CD4-positive, CD25-positive, alpha-beta regulatory T cell (primary cell): ENCODE measurements around the gene SORCS2. TPM values are rescaled to one million over a fixed set of nuclear protein-coding genes. Genes with fewer than 3 reads are reported as not detected.

Experiments used
- ATAC-seq, 2 donors: fragments of 150-1000 bp; cut with Tn5 transposase; one replicate each; pipeline ENCODE4 v1.10.0; 2021; ENCODE audit warnings: low read depth in 2 of 2, moderate number of reproducible peaks in 2 of 2, moderate library complexity in 1 of 2
- DNase-seq, 3 donors: peaks; one replicate each; pipeline versions ENCODE4 v3.0.0 to v3.0.0-alpha.2; 2012 to 2022; ENCODE audit warnings: mixed read lengths in 1 of 3
- H3K27ac ChIP-seq: one replicate; pipeline ENCODE4 v1.7.0; 2013; ENCODE audit warnings: mild to moderate bottlenecking, low read length; ENCODE audit not compliant: insufficient read depth, poor library complexity, severe bottlenecking
- H3K27me3 ChIP-seq: one replicate; pipeline ENCODE4 v1.7.0; 2013; ENCODE audit warnings: low read length; ENCODE audit not compliant: control insufficient read depth, insufficient read depth
- H3K36me3 ChIP-seq: one replicate; pipeline ENCODE4 v1.7.0; 2013; ENCODE audit warnings: mild to moderate bottlenecking, low read length, moderate library complexity; ENCODE audit not compliant: control insufficient read depth, insufficient read depth
- H3K4me1 ChIP-seq: 2 replicates; pipeline ENCODE4 v1.7.0; 2013; ENCODE audit warnings: mild to moderate bottlenecking, low read length; ENCODE audit not compliant: insufficient read depth, control insufficient read depth, poor library complexity, severe bottlenecking
- H3K4me3 ChIP-seq: one replicate; pipeline ENCODE4 v1.7.0; 2013; ENCODE audit warnings: low read depth, mild to moderate bottlenecking, low read length, moderate library complexity
- H3K9me3 ChIP-seq, 2 experiments: 1 replicate in 1 of 2; 2 replicates in 1 of 2; pipeline ENCODE4 v1.7.0; 2013; ENCODE audit warnings: low read length in 2 of 2, mild to moderate bottlenecking in 1 of 2, moderate library complexity in 1 of 2; ENCODE audit not compliant: control insufficient read depth in 2 of 2
- H3K27ac Mint-ChIP-seq, 3 donors: one replicate each; pipeline ENCODE4 v1.8.0; 2020 to 2022; ENCODE audit warnings: mild to moderate bottlenecking in 3 of 3, mixed read lengths in 3 of 3, moderate library complexity in 2 of 3
- H3K27me3 Mint-ChIP-seq: one replicate; pipeline ENCODE4 v1.8.0; 2022; ENCODE audit warnings: mild to moderate bottlenecking, mixed read lengths
- H3K36me3 Mint-ChIP-seq: one replicate; pipeline ENCODE4 v1.8.0; 2020; ENCODE audit warnings: mixed read lengths
- H3K4me1 Mint-ChIP-seq, 4 donors: one replicate each; pipeline ENCODE4 v1.8.0; 2020 to 2022; ENCODE audit warnings: mixed read lengths in 4 of 4, mild to moderate bottlenecking in 1 of 4
- H3K4me3 Mint-ChIP-seq, 4 donors: one replicate each; pipeline ENCODE4 v1.8.0; 2020 to 2022; ENCODE audit warnings: mild to moderate bottlenecking in 4 of 4, mixed read lengths in 4 of 4, moderate library complexity in 3 of 4
- H3K9me3 Mint-ChIP-seq, 7 donors: one replicate each; pipeline ENCODE4 v1.8.0; 2020 to 2022; ENCODE audit warnings: mixed read lengths in 7 of 7, mild to moderate bottlenecking in 3 of 7, moderate library complexity in 2 of 7
- polyA plus RNA-seq, 4 donors: library from polyadenylated mRNA; unstranded; fragments of 300-500 nt; fragmentation: Illumina TruSeq; gene quantifications; one replicate each; pipeline ENCODE4 v1.2.3, GENCODE V29; 2021
- total RNA-seq: library from RNA; stranded (reverse); gene quantifications from one replicate; pipeline ENCODE4 v1.2.3, GENCODE V29; 2022

Gene SORCS2
- total and polyA plus RNA-seq, 5 donors from 2014 or later = not detected

DNA sequence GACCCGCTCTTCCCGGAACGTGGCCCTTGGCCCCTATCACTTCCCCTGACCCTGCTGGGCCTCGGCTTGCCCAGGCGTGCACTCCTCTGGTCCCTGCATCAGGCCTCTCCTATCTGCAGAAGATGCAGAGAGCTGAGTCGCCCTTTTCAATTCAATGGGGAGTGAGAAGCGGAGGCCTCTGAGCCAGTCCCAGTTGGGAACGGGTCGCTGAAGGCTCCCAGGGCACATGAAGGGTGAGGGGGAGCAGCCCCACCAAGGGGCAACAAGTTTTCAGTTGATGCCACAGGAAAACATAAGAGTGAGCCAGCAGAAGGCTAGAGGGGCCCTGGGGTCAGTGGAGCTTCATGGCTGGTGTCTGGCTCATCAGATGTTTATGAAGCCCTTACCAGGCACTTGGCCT, 225.3 kb downstream of the SORCS2 start:
- H3K4me1 Mint-ChIP-seq = no peaks in the 10 kb centered on the region
- no peaks in the 10 kb centered on the region for H3K27me3 ChIP-seq
- ATAC-seq (no peak), DNase-seq (no peak)
- no peaks in the 10 kb centered on the region for H3K36me3 ChIP-seq
- H3K4me3 Mint-ChIP-seq = no peak overlapping the region
- H3K4me1 ChIP-seq = no peaks in the 10 kb centered on the region
- H3K27ac Mint-ChIP-seq = no peak overlapping the region
- peaks cover 7% of the 10 kb centered on the region for H3K27me3 Mint-ChIP-seq
- H3K36me3 Mint-ChIP-seq = no peaks in the 10 kb centered on the region
- H3K4me3 ChIP-seq = no peak overlapping the region
- H3K9me3 Mint-ChIP-seq = peaks cover 0 to 4% (median 2%) of the 10 kb centered on the region in 7 donors
- H3K27ac ChIP-seq = no peak overlapping the region
- H3K9me3 ChIP-seq = peaks cover 0 to 3% of the 10 kb centered on the region in 2 experiments

DNA sequence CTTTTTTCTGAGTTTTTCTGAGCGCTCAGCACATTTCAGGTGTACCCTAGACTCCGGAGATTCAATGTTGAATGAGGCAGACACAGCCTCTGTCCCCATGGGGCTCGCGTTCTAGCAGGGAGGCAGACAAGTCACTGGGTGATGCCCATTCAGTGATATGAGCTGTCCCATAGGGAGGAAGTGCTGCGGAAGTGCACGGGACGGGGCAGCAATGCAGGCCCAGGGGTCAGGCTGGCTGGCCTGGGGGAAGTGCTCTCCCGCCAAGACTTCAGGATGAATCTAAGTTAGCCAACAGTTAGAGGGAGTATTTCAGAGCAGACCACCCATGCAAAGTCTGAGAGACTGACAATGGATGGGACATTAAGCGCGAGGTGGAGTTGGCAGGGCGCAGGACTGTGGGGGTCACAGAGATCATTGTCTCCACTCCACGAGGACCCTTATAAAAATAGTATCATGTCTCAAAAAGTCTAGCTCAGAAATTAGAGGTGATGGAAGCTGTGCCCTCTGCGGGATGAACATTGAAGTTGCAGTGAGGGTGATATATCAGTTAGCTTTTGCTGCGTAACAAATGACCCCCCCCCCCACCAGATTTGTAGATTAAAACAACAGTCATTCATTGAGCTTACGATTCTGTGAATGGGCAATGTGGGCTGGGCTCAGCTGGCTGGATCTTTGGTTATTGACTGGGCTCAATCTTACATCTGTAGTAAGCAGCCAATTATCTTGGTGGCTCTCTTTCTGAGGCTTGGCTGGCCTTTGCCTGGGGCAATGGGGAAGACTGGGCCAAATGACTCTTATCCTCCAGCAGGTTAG, 226.0 kb downstream of the SORCS2 start:
- H3K4me1 ChIP-seq = no peaks in the 10 kb centered on the region
- no peak overlapping the region for H3K4me3 Mint-ChIP-seq
- no peak overlapping the region for H3K27ac ChIP-seq
- H3K36me3 Mint-ChIP-seq = no peaks in the 10 kb centered on the region
- H3K36me3 ChIP-seq = no peaks in the 10 kb centered on the region
- peaks cover 0 to 4% (median 2%) of the 10 kb centered on the region in 7 donors for H3K9me3 Mint-ChIP-seq
- H3K27me3 ChIP-seq = no peaks in the 10 kb centered on the region
- H3K27ac Mint-ChIP-seq = no peak overlapping the region
- H3K9me3 ChIP-seq = peaks cover 0 to 3% of the 10 kb centered on the region in 2 experiments
- no peak overlapping the region for H3K4me3 ChIP-seq
- peaks cover 6% of the 10 kb centered on the region for H3K27me3 Mint-ChIP-seq
- no peaks in the 10 kb centered on the region for H3K4me1 Mint-ChIP-seq
- DNase-seq (no peak), ATAC-seq (no peak)

DNA sequence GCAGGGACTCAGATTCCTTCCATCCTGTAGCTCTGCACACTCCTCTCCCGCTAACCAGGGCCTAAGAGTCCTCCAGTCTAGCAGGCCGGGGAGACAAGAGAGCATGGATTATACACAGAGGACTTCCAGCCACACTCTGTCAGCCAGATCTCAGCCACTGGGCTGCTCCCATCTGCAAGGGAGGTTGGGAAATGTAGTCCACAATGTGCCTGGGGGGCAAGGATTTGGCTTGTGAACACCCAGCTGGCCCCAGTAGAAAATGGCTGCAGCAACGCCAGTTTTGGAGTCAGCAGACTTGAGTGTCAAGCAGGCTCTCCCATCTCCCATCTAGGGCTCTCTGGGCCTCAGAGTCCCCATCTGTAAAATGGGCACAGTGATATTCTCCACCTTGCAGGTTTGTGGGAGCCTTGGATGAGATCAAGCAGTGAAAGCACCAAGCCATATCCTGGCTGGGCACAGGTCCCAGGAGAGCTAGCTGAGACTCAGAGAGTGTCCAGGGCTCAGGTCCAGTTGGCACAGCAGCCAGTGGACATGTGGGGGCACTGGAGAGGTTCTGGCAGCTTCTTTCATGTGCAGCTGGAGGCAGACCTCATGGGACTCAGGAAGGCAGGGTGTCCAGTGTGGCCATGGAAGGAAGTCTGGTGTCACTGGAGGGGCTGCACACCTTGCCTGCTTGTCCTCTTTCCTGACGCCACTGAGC, 227.8 kb downstream of the SORCS2 start:
- Mint-ChIP-seq H3K36me3 (no peaks in the 10 kb centered on the region), H3K27me3 (no peaks in the 10 kb centered on the region), H3K27ac (no peak overlapping the region), H3K4me1 (no peaks in the 10 kb centered on the region), H3K4me3 (no peak overlapping the region), H3K9me3 (peaks cover 0 to 4% (median 2%) of the 10 kb centered on the region in 7 donors)
- Histone ChIP-seq H3K27me3 (no peaks in the 10 kb centered on the region), H3K4me1 (no peaks in the 10 kb centered on the region), H3K4me3 (no peak overlapping the region), H3K36me3 (no peaks in the 10 kb centered on the region), H3K9me3 (peaks cover 0 to 3% of the 10 kb centered on the region in 2 experiments), H3K27ac (no peak overlapping the region)
- ATAC-seq (no peak), DNase-seq (no peak)

DNA sequence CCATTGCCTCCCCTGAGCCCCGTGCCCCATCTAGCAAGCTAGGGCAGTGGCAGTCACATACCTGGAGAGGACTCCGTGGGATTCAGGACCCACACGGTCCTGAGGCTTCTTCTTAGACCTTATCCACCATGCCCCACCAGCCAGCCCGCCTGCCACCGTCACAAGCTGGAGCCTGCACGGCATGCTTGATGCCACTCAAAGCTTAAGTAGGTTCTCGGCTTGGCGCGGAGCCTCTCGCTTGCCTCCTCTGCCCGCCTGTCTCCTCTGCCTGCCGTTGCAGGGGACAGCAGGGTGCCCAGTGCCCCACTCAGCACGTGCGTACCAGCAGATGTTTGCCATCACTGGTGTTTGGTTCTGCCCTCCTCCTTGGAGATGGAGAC, 228.3 kb downstream of the SORCS2 start:
- Histone ChIP-seq H3K4me3 (no peak overlapping the region), H3K36me3 (no peaks in the 10 kb centered on the region), H3K4me1 (no peaks in the 10 kb centered on the region), H3K9me3 (peaks cover 0 to 3% of the 10 kb centered on the region in 2 experiments), H3K27ac (no peak overlapping the region), H3K27me3 (no peaks in the 10 kb centered on the region)
- DNase-seq (no peak), ATAC-seq (no peak)
- Mint-ChIP-seq H3K27me3 (no peaks in the 10 kb centered on the region), H3K27ac (no peak overlapping the region), H3K9me3 (peaks cover 0 to 4% (median 2%) of the 10 kb centered on the region in 7 donors), H3K36me3 (no peaks in the 10 kb centered on the region), H3K4me3 (no peak overlapping the region), H3K4me1 (no peaks in the 10 kb centered on the region)

DNA sequence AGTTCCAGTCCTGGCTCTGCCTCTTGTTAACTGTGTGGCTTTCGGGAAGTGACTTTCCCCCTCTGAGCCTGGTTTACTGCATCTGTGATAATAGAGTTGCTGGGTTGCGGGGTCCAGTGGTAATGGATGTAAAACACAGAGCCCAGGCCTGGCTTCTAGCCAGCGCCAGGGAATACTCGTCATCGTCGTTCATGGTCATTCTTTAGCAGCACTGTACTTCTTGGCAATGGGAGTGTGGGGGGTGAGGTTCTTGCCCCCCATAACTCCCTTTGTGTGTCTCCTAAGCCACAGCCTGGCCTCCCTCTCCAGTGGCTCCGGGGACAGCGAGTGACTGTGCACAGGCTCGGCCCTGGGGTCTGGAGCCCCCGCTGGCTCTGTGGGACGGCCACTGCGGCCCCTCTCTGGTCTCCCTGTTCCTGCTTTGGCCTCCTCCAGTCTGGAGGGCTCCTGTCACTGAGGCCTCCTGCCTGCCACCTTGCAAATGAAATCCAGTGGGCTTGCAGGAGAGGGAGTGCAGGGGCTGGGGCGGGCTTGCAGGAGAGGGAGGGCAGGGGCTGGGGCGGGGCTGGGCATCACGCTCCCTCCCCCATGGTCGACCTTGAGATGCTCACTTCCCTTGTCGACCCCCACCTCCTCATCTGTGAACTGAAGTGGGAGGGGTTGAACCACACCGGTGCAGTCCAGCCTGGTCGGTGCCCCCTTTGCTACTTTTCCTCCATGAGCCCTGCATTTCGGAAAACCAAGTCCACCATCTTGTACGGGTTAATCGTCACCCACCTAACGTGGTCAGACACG, 229.2 kb downstream of the SORCS2 start:
- Mint-ChIP-seq H3K27ac (no peak overlapping the region), H3K36me3 (no peaks in the 10 kb centered on the region), H3K9me3 (peaks cover 0 to 4% (median 2%) of the 10 kb centered on the region in 7 donors), H3K4me1 (no peaks in the 10 kb centered on the region), H3K4me3 (no peak overlapping the region), H3K27me3 (no peaks in the 10 kb centered on the region)
- no peaks in the 10 kb centered on the region for H3K4me1 ChIP-seq
- no peak for ATAC-seq
- H3K9me3 ChIP-seq = peaks cover 0 to 3% of the 10 kb centered on the region in 2 experiments
- no peaks in the 10 kb centered on the region for H3K27me3 ChIP-seq
- H3K27ac ChIP-seq = no peak overlapping the region
- no peak overlapping the region for H3K4me3 ChIP-seq
- no peak for DNase-seq
- H3K36me3 ChIP-seq = no peaks in the 10 kb centered on the region

DNA sequence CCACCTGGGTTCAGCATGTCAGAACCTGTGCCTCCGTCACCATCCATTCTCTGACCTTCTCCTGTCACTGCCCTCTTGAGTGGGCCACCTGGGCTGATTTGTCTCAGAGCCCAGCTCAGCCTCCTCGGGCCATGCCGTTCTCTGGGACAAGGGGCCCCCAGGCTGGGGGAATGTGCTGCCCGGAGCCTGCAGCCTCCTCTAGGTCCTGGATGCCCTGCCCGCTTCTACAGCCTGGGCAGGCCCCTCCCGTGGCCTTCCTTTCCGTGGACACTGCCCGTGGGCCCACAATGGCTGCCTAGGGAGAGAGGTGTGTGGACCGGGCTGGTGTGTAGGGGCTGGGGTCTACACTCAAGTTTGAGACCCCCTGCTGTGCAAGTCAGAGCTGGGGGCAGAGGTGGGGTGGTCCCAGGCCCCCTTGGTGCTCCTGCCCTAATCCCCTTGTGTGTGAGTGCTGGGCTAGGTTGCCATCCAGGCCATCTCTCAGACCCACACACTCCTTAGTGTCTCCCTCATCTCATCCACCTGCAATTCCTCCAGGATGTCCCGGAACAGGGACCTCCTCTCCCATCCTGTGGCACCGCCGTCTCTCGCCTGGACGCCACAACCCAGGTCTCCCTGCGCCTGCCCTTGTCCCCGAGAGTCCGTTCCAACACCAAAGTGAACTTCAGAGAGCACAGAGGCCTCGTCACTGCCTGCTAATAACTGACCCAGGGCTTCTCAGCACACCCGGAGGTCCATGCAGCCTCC, 230.0 kb downstream of the SORCS2 start:
- Mint-ChIP-seq H3K4me1 (no peaks in the 10 kb centered on the region), H3K9me3 (peaks cover 0 to 4% (median 2%) of the 10 kb centered on the region in 7 donors), H3K4me3 (no peak overlapping the region), H3K36me3 (no peaks in the 10 kb centered on the region), H3K27ac (no peak overlapping the region), H3K27me3 (no peaks in the 10 kb centered on the region)
- Histone ChIP-seq H3K4me3 (no peak overlapping the region), H3K4me1 (no peaks in the 10 kb centered on the region), H3K27ac (no peak overlapping the region), H3K36me3 (no peaks in the 10 kb centered on the region), H3K27me3 (no peaks in the 10 kb centered on the region), H3K9me3 (peaks cover 0 to 3% of the 10 kb centered on the region in 2 experiments)
- DNase-seq (no peak), ATAC-seq (no peak)

DNA sequence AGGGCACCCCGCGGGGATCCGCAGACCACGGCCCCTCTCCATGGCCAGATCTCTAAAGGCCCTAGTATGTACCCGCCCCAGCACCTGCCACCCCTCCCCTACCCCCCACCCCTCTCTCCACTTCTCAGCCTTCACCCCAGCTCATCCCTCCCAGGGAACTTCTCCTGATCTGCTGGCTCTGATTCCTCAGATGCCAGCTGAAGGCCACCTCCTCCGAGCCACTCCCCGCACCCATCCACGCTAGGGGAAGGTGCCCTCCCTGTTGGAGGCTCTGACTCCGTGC, 230.5 kb downstream of the SORCS2 start:
- Histone ChIP-seq H3K27me3 (no peaks in the 10 kb centered on the region), H3K4me3 (no peak overlapping the region), H3K27ac (no peak overlapping the region), H3K36me3 (no peaks in the 10 kb centered on the region), H3K9me3 (peaks cover 0 to 3% of the 10 kb centered on the region in 2 experiments), H3K4me1 (no peaks in the 10 kb centered on the region)
- H3K4me3 Mint-ChIP-seq = no peak overlapping the region
- H3K9me3 Mint-ChIP-seq = peaks cover 0 to 4% (median 2%) of the 10 kb centered on the region in 7 donors
- no peaks in the 10 kb centered on the region for H3K36me3 Mint-ChIP-seq
- ATAC-seq = no peak
- H3K4me1 Mint-ChIP-seq = no peaks in the 10 kb centered on the region
- no peaks in the 10 kb centered on the region for H3K27me3 Mint-ChIP-seq
- H3K27ac Mint-ChIP-seq = no peak overlapping the region
- no peak for DNase-seq
